Activated CD8-positive, alpha-beta memory T cell treated with anti-CD3 and anti-CD28 coated beads, Interleukin-2, amount 50 U/mL, for 4 hours (primary cell): ENCODE results near the gene PLEKHM1.
"Not testable (repeated sequence)": the region's sequence is repeated elsewhere in the genome, so short reads cannot be mapped to it uniquely, and the experiment has no call there.

ENCODE experiments used
- DNase-seq: peaks from one replicate; pipeline ENCODE4 v3.0.0-alpha.2; 2020

Gene PLEKHM1

GRCh38 chr17:45490615-45491433 is at the start of gene PLEKHM1:
Gene PLEKHM1, minus strand, starts transcription at chr17:45490721. Its CDS starts 8,237 bp downstream, at chr17:45482484.
- peak; percentile 77 for DNase-seq

DNA sequence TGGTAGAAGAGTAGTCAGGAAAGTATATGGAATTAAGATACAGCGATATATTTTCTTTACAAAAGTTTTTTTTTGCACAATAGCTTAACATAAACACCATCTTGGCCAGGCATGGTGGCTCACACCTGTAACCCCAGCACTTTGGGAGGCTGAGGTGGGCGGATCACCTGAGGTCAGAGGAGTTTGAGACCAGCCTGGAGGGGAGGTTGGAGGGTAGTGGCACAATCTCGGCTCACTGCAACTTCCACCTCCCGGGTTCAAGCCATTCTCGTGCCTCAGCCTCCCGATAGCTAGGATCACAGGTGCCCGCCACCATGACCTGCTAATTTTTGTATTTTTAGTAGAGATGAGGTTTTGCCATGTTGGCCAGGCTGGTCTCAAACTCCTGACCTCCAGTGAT is 47.6 kb upstream of the PLEKHM1 start:
- DNase-seq: not testable (repeated sequence)

GRCh38 chr17:45506072-45506471 is 15.6 kb upstream of the PLEKHM1 start:
- DNase-seq: not testable (repeated sequence)

GRCh38 chr17:45505183-45505582 is 14.7 kb upstream of the PLEKHM1 start:
- DNase-seq: not testable (repeated sequence)

- not testable (repeated sequence) for DNase-seq
Measured at GRCh38 chr17:45501092-45501707, 10.7 kb upstream of the PLEKHM1 start.

DNA sequence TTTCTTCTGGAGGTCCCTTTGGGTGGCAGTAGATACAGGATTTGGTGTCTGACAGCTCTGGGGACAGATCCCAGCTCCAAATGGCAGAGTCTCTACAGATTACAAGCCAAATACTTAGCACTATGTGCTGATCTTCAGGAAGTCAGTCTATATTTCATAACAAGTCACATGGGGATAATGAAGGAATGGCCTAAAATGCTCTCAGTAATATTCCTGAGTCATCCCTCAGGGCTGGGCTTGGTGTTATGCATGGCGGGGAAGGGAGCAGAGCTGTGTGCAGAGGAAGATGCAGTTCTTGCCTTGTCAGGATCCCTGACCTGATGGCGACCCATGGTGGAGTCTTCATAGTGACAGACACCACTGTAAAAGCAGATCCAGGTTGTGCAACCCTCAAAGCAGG is 10.0 kb upstream of the PLEKHM1 start:
- not testable (repeated sequence) for DNase-seq

DNA sequence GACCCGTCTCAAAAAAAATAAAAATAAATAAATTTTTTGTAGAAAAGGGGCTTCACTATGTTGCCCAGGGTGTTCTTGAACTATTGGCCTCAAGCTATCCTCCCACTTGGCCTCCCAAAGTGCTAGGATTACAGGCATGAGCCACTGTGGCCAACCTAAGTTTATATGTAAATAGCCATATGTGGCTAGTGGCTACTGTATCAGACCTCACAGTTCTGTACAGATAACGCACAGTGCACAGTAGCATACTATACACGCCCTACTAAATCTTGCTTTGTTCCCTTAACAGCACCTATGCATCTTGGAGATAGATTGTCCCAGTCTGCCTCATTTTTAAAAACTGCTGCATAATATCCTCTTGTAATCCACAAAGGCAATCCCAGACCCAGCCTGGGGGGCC is 8.7 kb upstream of the PLEKHM1 start:
- not testable (repeated sequence) for DNase-seq

DNA sequence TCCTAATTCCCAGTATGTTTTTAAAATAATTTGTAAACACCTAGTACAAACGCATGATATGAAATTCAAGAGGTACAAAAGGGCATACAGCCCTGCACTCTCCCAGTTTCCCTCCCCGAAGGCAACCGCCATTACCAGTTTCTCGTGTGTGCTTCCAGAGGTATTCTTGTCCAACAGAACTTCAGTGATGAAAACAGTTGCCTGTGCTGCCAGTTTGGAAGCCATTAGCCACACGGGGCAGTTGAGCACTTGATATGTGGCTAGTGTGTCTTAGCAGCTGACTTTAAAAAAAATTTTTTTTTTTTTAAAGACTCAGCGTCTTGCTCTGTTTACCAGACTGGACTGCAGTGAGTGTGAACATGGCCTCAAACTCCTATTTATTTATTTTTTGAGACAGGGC is 7.9 kb upstream of the PLEKHM1 start:
- not testable (repeated sequence) for DNase-seq

- DNase-seq: not testable (repeated sequence)
Measured at GRCh38 chr17:45497449-45497848, 6.9 kb upstream of the PLEKHM1 start.

GRCh38 chr17:45496507-45496906 is 6.0 kb upstream of the PLEKHM1 start:
- DNase-seq: not testable (repeated sequence)

GRCh38 chr17:45494556-45494955 is 4.0 kb upstream of the PLEKHM1 start:
- DNase-seq: not testable (repeated sequence)

GRCh38 chr17:45492156-45492555 is 1.6 kb upstream of the PLEKHM1 start:
- not testable (repeated sequence) for DNase-seq

DNA sequence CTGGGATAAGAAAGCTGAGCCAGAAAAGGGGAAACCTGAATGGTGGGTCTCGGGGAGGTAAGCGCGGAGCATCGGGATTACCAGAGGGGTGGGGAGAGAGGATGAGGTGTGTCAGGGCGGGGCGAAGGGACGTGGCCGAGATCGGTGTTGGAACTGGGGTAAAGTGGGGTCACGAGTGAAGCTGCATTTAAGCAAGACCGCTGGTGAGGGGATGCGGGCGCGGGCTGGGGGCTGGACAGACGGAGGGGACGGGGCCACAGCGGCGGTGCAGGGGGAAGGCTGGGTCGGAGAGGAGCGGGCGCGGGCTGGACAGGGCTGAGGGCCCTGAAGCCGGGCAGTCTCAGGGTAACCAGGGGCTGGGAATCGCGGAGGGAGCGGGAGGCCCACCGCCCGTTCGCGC is 323 bp downstream of the PLEKHM1 start:
- not testable (repeated sequence) for DNase-seq

DNA sequence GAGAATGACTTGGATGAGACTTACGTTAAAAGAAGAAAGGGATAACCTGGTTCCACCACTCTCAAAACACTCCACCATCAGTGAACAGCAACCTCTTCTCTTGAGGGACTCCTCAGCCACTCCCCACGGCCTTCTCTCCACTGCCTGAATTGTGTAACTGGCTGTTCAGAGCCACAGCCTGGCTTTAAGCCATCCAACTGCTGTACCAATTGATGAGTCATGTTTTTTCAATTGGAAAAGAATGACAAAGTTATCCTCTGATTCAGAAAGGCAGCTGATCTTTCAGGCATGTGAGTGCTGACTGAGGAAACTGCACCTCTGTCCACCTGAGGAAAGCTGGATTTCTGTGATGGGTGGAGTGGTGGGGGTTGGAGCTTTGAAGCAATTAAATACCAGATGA is 2.8 kb downstream of the PLEKHM1 start:
- not testable (repeated sequence) for DNase-seq

DNA sequence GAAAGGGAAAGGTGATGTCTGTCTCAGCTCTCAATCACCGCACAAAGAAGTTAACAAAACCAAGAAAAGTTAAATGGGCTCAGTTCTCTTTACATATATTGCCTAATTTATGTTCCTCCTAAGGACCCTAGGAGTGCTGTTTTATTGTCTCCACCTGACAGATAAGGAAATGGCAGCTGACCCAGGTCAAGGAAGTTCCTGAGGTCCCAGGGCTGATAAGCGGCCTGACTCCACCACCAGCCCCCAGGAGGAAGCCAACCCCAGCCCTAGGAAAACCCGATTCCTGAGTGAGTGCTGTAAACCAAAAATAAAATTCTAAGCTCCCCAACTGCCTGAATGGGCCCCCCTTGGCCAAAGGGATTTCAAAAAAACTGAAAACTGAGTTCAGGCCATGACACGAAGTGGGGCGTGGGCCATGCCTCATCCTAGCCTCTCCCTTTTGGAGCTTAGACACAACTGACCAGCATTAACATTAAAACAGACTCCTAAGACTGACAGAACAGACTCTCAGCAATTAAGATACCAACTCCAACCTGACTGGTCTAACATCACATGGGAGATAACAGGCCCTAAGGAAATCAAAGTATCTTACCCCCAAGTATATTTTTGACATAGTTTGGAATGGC is 6.8 kb downstream of the PLEKHM1 start:
- not testable (repeated sequence) for DNase-seq

DNA sequence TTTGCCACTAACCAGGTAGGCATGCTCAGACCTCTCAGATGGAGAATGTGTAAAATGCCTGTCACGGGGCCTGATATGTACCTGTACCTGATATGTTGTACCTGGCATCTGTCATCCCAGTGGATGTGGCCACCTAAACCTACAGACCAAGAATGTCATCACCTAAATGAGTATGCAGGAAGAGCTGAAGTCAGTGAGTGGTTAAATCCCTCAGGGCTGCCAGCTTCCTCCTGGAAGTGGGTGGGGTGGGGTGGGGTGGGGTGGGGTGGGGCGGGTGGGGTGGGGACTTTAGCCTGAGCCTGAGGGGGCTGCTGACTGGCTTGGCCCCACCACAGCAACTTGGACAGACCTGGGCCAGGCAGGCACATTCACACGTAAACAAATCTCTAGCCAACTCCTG is 7.3 kb downstream of the PLEKHM1 start:
- DNase-seq: not testable (repeated sequence)

GRCh38 chr17:45482317-45482716 is 8.2 kb downstream of the PLEKHM1 start:
- DNase-seq: not testable (repeated sequence)

GRCh38 chr17:45475436-45475835 is 15.1 kb downstream of the PLEKHM1 start:
- not testable (repeated sequence) for DNase-seq

- DNase-seq: not testable (repeated sequence)
Measured at GRCh38 chr17:45472249-45472648, 18.3 kb downstream of the PLEKHM1 start.

DNA sequence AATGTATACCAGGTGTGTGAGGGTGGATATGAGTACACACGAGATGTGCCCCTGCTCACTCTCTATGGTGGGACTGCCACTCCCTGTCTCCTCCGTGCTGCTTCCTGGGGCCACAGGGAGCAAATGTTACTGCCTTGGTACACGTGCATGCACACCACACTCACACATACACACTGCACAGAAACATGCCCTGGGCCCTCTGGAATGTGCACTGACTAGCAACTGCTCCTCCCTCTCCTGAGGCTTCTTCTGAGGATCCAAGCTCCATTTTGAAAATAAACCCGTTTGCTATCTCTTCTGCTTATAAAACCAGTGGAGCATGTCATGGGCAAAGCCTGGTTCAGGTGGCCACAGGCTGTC is 21.3 kb downstream of the PLEKHM1 start:
- not testable (repeated sequence) for DNase-seq

- DNase-seq: not testable (repeated sequence)
Measured at GRCh38 chr17:45468293-45469203, 22.0 kb downstream of the PLEKHM1 start.

DNA sequence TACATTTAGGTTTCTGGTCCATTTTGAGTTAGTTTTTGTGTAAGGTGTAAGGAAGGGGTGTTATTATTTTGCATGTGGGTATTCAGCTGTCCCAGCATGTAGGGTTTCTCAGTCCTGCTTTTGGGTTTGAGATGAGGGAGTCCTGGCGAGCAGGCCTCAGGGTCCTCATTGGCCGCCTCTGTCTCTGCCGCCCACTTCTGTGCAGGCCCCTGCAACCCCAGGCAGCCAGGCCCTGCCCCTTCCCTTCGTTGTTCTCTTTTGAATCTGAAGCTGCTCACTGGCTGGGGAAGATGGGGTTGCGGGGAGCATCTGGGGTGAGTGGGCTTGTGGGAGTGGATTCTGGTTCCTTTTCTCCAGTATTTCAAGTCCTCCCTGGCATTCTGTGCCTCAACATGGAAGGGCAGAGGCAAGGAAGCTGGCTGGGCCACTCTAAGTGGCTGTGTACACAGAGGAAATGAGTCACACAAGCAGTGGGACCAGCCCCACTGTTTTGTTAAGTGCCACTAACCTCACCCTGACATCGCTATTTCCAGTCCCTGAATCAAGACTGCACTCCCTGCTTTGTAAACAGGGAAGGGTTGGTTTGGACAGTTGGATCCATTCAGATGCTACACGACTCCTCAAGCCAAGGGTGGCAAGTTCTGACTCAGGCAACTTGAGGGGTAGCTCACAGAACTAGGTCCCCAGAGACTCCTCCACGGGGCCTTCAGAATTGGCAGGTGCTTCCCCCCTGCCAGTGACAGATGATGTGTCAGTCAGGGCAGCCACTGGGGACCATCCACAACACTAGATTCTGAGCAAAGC is 28.8 kb downstream of the PLEKHM1 start:
- DNase-seq: not testable (repeated sequence)
